Epithelial cell of prostate (primary cell): ENCODE results near the gene TRUB2.
A peak's percentile ranks its signal among the peaks of the same experiment; 100 is the strongest.

Experiments used
- DNase-seq: peaks from one replicate; pipeline ENCODE4 v3.0.0-alpha.2; 2011; ENCODE audit warnings: low read depth, low spot score
- H3K27ac ChIP-seq: fragments of 450-650 bp; 2 replicates; pipeline ENCODE4 v1.5.1; 2017; ENCODE audit warnings: mild to moderate bottlenecking

The TRUB2 gene

GRCh38 chr9:128275198-128276007 is 46.8 kb downstream of the TRUB2 start, which contains the start of gene GOLGA2:
TSS of gene GOLGA2 (minus strand) at chr9:128276007. CDS start at chr9:128275976, 31 bp downstream.
- no peak for DNase-seq
- H3K27ac ChIP-seq = peak within 1 kb of the TSS; percentile 64

GRCh38 chr9:128274245-128274644 is 48.0 kb downstream of the TRUB2 start:
- H3K27ac ChIP-seq = no peak overlapping the region

GRCh38 chr9:128271512-128271911 is 50.7 kb downstream of the TRUB2 start:
- peak overlapping the region; percentile 48 for H3K27ac ChIP-seq
- no peak for DNase-seq

More at GRCh38 chr9:128274245-128274644, 48.0 kb downstream of the TRUB2 start:
- DNase-seq = no peak

- DNase-seq = peak; percentile 63
- H3K27ac ChIP-seq = peak overlapping the region; percentile 48
Measured at GRCh38 chr9:128271112-128271511, 51.1 kb downstream of the TRUB2 start.

GRCh38 chr9:128266868-128267590 is 55.2 kb downstream of the TRUB2 start:
- DNase-seq = no peak
- H3K27ac ChIP-seq = no peak overlapping the region

GRCh38 chr9:128265348-128265847 is 56.8 kb downstream of the TRUB2 start:
- DNase-seq = no peak
- H3K27ac ChIP-seq = no peak overlapping the region

- no peak for DNase-seq
- H3K27ac ChIP-seq = no peak overlapping the region
Measured at GRCh38 chr9:128262687-128263086, 59.6 kb downstream of the TRUB2 start.

- H3K27ac ChIP-seq = no peak overlapping the region
- no peak for DNase-seq
Measured at GRCh38 chr9:128260340-128260739, 61.9 kb downstream of the TRUB2 start.

GRCh38 chr9:128259156-128259555 is 63.1 kb downstream of the TRUB2 start:
- no peak overlapping the region for H3K27ac ChIP-seq
- DNase-seq = no peak

GRCh38 chr9:128258326-128258725 is 63.9 kb downstream of the TRUB2 start:
- H3K27ac ChIP-seq = no peak overlapping the region
- no peak for DNase-seq

- no peak for DNase-seq
- no peak overlapping the region for H3K27ac ChIP-seq
Measured at GRCh38 chr9:128257907-128258306, 64.3 kb downstream of the TRUB2 start.

- no peak overlapping the region for H3K27ac ChIP-seq
- DNase-seq = no peak
Measured at GRCh38 chr9:128257086-128257825, 65.0 kb downstream of the TRUB2 start.
